Naive B cell (primary cell): Measurements from ENCODE around the gene TTLL9. TPM values are rescaled to one million over a fixed set of nuclear protein-coding genes. Genes with fewer than 3 reads are reported as not detected.

Source experiments
- ATAC-seq, 2 donors: fragments of 150-1000 bp; cut with Tn5 transposase; 2 replicates each; pipeline ENCODE4 v1.10.0; 2021; ENCODE audit warnings: low read depth in 2 of 2, mild to moderate bottlenecking in 2 of 2, moderate library complexity in 2 of 2
- DNase-seq: peaks from one replicate; pipeline ENCODE4 v3.0.0; 2022
- H3K27ac Mint-ChIP-seq, 6 donors: one replicate each; pipeline ENCODE4 v1.8.0; 2020 to 2022; ENCODE audit warnings: mild to moderate bottlenecking in 6 of 6, mixed read lengths in 6 of 6, moderate library complexity in 5 of 6, inconsistent platforms in 2 of 6
- H3K27me3 Mint-ChIP-seq, 3 donors: one replicate each; pipeline ENCODE4 v1.8.0; 2021 to 2022; ENCODE audit warnings: mixed read lengths in 3 of 3, mild to moderate bottlenecking in 1 of 3
- H3K36me3 Mint-ChIP-seq, 2 donors: one replicate each; pipeline ENCODE4 v1.8.0; 2020 to 2022; ENCODE audit warnings: mixed read lengths in 2 of 2, inconsistent platforms in 1 of 2, mild to moderate bottlenecking in 1 of 2
- H3K4me1 Mint-ChIP-seq, 3 donors: one replicate each; pipeline ENCODE4 v1.8.0; 2020 to 2022; ENCODE audit warnings: mixed read lengths in 3 of 3, inconsistent platforms in 1 of 3, mild to moderate bottlenecking in 1 of 3, moderate library complexity in 1 of 3
- H3K4me3 Mint-ChIP-seq, 8 donors: one replicate each; pipeline ENCODE4 v1.8.0; 2020 to 2022; ENCODE audit warnings: mild to moderate bottlenecking in 8 of 8, mixed read lengths in 8 of 8, moderate library complexity in 8 of 8, inconsistent platforms in 2 of 8
- H3K9me3 Mint-ChIP-seq, 7 donors: one replicate each; pipeline ENCODE4 v1.8.0; 2020 to 2022; ENCODE audit warnings: mixed read lengths in 7 of 7, mild to moderate bottlenecking in 5 of 7, inconsistent platforms in 2 of 7, moderate library complexity in 1 of 7
- polyA plus RNA-seq, 6 donors: library from polyadenylated mRNA; unstranded; fragments of 300-500 nt; fragmentation: Illumina TruSeq; gene quantifications; one replicate each; pipeline ENCODE4 v1.2.3, GENCODE V29; 2021; ENCODE audit warnings: low read depth in 6 of 6

Gene TTLL9
- polyA plus RNA-seq, 6 donors from 2014 or later = 0.09 to 0.43 (median 0.21) TPM; not detected in 3

DNA sequence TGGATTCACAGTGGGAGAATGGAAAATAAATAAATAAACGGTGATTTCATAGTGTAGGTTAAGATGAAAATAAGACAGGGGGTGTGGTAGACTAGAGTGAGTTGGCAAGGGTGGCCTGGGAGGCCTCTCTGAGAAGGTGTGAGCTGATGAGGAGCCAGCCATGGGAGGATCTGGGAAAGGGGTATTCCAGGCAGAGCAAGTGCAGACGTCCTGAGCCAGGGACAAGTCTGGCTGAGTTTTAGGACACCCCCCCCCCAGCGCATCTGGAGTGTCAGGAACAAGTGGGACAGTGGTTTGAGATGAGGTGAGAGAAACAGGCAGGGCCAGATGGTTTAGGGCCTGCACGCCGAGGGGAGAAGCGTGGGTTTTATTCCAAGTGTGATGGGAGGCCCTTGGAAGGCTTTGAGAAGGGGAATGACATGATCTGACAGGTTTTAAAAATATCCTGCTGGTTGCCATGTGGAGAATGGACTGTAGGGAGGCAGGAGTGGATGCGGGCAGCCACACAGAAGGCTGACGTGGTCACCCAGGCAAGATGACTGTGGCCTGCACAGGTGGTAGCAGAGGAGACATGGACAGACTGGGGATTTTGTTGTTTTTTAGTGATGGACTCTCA is 118.7 kb downstream of the TTLL9 start:
- no peaks in the 10 kb centered on the region for H3K4me1 Mint-ChIP-seq
- H3K4me3 Mint-ChIP-seq = peak overlapping the region in 1 of 8 donors; percentile 34
- H3K27ac Mint-ChIP-seq = peak overlapping the region in 1 of 6 donors; percentile 11
- ATAC-seq (no peak), DNase-seq (no peak)
- H3K36me3 Mint-ChIP-seq = no peaks in the 10 kb centered on the region
- no peaks in the 10 kb centered on the region for H3K9me3 Mint-ChIP-seq
- peaks cover 20 to 27% (median 22%) of the 10 kb centered on the region in 3 donors for H3K27me3 Mint-ChIP-seq

DNA sequence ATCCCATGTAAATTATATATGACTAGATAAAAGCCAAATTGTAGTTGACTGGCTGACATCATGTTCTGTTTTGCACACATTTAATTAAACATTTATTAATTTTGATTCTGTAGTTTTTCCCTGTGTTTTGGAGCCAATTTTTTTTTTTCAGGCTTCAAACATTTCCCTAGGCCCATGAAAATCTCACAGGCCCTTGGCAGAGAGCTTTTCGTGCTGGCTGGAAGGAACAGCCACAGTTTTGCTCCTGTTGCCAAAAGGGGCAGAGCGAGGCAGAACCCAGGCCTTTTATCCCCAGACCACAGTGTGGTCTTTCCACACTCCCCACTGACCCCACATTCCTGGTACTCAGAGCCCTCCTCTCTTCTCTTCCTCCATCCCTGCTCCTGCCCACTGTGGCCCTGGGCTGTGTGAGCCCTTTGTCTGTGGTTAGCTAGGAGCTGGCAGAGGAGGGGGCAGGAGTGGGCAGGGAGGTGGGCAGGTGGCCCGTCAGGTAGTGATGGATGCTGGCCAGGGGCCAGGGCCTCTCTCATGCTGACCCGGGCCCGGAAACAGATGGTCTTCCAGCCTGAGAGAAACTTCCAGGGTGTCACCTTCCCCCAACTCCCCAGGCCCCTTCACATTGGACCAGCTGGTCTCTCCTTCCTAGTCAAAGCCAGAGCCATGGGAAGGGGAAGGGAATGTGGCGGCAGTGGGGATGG is 120.4 kb downstream of the TTLL9 start:
- Mint-ChIP-seq H3K27me3 (peaks cover 23 to 39% (median 31%) of the 10 kb centered on the region in 3 donors), H3K36me3 (no peaks in the 10 kb centered on the region), H3K27ac (no peak overlapping the region), H3K4me3 (no peak overlapping the region), H3K9me3 (no peaks in the 10 kb centered on the region), H3K4me1 (peaks cover 5 to 7% (median 6%) of the 10 kb centered on the region in 3 donors)
- DNase-seq (no peak), ATAC-seq (no peak)

GRCh38 chr20:31991339-31991705 is 120.9 kb downstream of the TTLL9 start:
- peaks cover 27 to 44% (median 37%) of the 10 kb centered on the region in 3 donors for H3K27me3 Mint-ChIP-seq
- H3K27ac Mint-ChIP-seq = peak overlapping the region in 1 of 6 donors; percentile 19
- H3K36me3 Mint-ChIP-seq = peaks cover 0 to 1% of the 10 kb centered on the region in 2 donors
- ATAC-seq (no peak), DNase-seq (no peak)
- H3K9me3 Mint-ChIP-seq = no peaks in the 10 kb centered on the region
- H3K4me3 Mint-ChIP-seq = no peak overlapping the region
- H3K4me1 Mint-ChIP-seq = peaks cover 7 to 10% (median 9%) of the 10 kb centered on the region in 3 donors

DNA sequence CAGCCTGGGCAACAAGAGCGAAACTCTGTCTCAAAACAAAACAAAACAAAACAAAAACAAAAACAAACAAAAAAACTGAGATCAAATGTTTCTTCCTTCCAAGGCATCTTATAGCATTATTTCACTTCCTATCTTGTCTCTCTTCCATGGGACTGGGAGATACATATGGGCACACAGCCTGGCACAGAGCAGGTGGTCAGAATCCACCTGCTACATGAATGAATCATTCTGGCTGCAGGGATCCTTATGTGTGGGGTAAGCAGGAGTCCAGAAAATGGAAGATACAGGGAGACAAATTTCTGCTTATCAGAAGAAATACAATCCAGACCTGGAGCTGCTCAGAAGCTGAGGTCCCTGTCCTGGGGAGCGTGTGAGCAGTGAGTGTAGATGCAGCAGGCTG is 121.7 kb downstream of the TTLL9 start:
- Mint-ChIP-seq H3K27me3 (peaks cover 33 to 52% (median 44%) of the 10 kb centered on the region in 3 donors), H3K4me1 (peaks cover 9 to 10% (median 9%) of the 10 kb centered on the region in 3 donors), H3K36me3 (peaks cover 0 to 9% of the 10 kb centered on the region in 2 donors), H3K27ac (no peak overlapping the region), H3K4me3 (no peak overlapping the region), H3K9me3 (peaks cover 0 to 3% (median 0%) of the 10 kb centered on the region in 7 donors)
- DNase-seq (no peak), ATAC-seq (no peak)

Other genes with a start within 250 kb of the TTLL9 start
- gene COX4I2, start 232.7 kb upstream of the TTLL9 start, polyA plus RNA-seq = 1 to 10 TPM in 3 of 6 donors, under 1 TPM in 1, not detected in 2; 0.64 to 2.8 (median 1.4) TPM
- 10 to 100 TPM in 1 of 6 donors, 1 to 10 TPM in 5; 6.2 to 13.0 (median 8.9) TPM for gene BCL2L1, start 147.8 kb upstream of the TTLL9 start, polyA plus RNA-seq
- gene TPX2, start 131.3 kb upstream of the TTLL9 start, polyA plus RNA-seq = under 1 TPM in 5 of 6 donors, not detected in 1; 0.08 to 0.44 (median 0.18) TPM
- gene MYLK2, start 51.3 kb upstream of the TTLL9 start, polyA plus RNA-seq = not detected
- not detected for gene FOXS1, start 25.0 kb upstream of the TTLL9 start, polyA plus RNA-seq
- 1 to 10 TPM in 1 of 6 donors, not detected in 5; 1.7 TPM for gene DUSP15, start 107 bp upstream of the TTLL9 start, polyA plus RNA-seq
- 10 to 100 TPM; 16.3 to 27.4 (median 20.8) TPM for gene PDRG1, start 81.4 kb downstream of the TTLL9 start, polyA plus RNA-seq
- under 1 TPM in 1 of 6 donors, not detected in 5; 0.03 TPM for gene XKR7, start 97.5 kb downstream of the TTLL9 start, polyA plus RNA-seq
- not detected for gene CCM2L, start 139.8 kb downstream of the TTLL9 start, polyA plus RNA-seq
- gene HCK, start 181.6 kb downstream of the TTLL9 start, polyA plus RNA-seq = 10 to 100 TPM; 26.7 to 71.4 (median 56.5) TPM
- 10 to 100 TPM; 28.4 to 44.0 (median 31.6) TPM for gene TM9SF4, start 239.1 kb downstream of the TTLL9 start, polyA plus RNA-seq